ENCODE results near the gene BCR.
"Not testable (repeated sequence)": the region's sequence is repeated elsewhere in the genome, so short reads cannot be mapped to it uniquely, and the experiment has no call there.

The BCR gene

GRCh38 chr22:23322497-23323080 is 142.3 kb downstream of the BCR start:
- not testable (repeated sequence) for DNase-seq

GRCh38 chr22:23323960-23324688 is 143.8 kb downstream of the BCR start:
- DNase-seq: not testable (repeated sequence)

GRCh38 chr22:23325183-23325582 is 144.9 kb downstream of the BCR start:
- no peak for DNase-seq

- DNase-seq: not testable (repeated sequence)
Measured at GRCh38 chr22:23333822-23334221, 153.5 kb downstream of the BCR start.

- DNase-seq: not testable (repeated sequence)
Measured at GRCh38 chr22:23337672-23338071, 157.4 kb downstream of the BCR start.

- DNase-seq: not testable (repeated sequence)
Measured at GRCh38 chr22:23341942-23342695, 161.8 kb downstream of the BCR start.

- no peak for DNase-seq
Measured at GRCh38 chr22:23351321-23351720, 171.0 kb downstream of the BCR start.

- DNase-seq: no peak
Measured at GRCh38 chr22:23353004-23353403, 172.7 kb downstream of the BCR start.

- DNase-seq: no peak
Measured at GRCh38 chr22:23353696-23354095, 173.4 kb downstream of the BCR start.

GRCh38 chr22:23356094-23356493 is 175.8 kb downstream of the BCR start:
- DNase-seq: no peak

- DNase-seq: no peak
Measured at GRCh38 chr22:23357053-23357452, 176.7 kb downstream of the BCR start.

- DNase-seq: no peak
Measured at GRCh38 chr22:23359583-23360123, 179.3 kb downstream of the BCR start.

GRCh38 chr22:23361676-23362075 is 181.4 kb downstream of the BCR start:
- no peak for DNase-seq

GRCh38 chr22:23363683-23364082 is 183.4 kb downstream of the BCR start:
- no peak for DNase-seq

- DNase-seq: no peak
Measured at GRCh38 chr22:23364389-23364788, 184.1 kb downstream of the BCR start.

GRCh38 chr22:23365524-23365923 is 185.2 kb downstream of the BCR start:
- no peak for DNase-seq

- no peak for DNase-seq
Measured at GRCh38 chr22:23365961-23366360, 185.7 kb downstream of the BCR start.

GRCh38 chr22:23367196-23367595 is 186.9 kb downstream of the BCR start:
- DNase-seq: not testable (repeated sequence)
